Measurements from ENCODE around the gene CHAT.

The CHAT gene

DNA sequence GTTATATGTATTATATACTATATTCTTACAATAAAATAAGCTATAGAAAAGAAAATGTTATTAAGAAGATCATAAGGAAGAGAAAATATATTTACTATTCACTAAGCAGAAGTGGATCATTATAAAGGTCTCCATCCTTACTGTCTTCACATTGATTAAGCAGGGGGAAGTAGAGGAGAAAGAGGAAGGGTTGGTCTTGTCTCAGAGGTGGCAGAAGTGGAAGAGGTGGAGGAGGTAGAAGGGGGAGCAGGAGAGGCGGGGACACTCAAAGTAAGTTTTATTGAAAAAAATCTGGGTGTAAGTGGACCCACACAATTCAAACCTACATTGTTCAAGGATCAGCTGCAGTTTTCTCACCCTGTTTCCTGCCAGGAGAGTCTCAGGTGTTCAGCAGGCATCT is 46.0 kb upstream of the CHAT start:
- no peak for ATAC-seq

DNA sequence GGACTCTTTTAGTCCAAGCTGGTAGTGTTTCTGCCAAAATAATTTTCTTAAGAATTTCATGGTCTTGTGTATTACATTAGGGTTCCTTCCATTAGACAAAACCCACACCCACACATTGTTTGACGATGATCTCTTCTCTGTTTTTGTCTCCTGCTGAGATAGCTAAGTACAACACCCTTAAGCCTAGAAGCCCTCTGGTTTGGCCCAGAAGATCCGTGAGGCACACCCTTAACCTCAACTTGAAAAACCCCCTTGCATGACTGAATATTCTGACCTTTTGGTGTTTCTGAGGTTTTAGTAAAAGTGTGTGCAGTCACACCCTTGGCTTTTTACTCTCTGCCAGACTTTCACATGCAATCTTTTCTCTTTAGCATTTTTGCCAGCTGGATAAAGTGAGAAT is 45.6 kb upstream of the CHAT start:
- TF ChIP-seq TCF4 (CRISPR knock-in tag; IDR thresholded peaks at IDR 0.05; ENCODE audit: borderline replicate concordance) = no peak
- no peak for TF ChIP-seq RARB (CRISPR knock-in tag; IDR thresholded peaks at IDR 0.05)
- TF ChIP-seq, protein P1, sequence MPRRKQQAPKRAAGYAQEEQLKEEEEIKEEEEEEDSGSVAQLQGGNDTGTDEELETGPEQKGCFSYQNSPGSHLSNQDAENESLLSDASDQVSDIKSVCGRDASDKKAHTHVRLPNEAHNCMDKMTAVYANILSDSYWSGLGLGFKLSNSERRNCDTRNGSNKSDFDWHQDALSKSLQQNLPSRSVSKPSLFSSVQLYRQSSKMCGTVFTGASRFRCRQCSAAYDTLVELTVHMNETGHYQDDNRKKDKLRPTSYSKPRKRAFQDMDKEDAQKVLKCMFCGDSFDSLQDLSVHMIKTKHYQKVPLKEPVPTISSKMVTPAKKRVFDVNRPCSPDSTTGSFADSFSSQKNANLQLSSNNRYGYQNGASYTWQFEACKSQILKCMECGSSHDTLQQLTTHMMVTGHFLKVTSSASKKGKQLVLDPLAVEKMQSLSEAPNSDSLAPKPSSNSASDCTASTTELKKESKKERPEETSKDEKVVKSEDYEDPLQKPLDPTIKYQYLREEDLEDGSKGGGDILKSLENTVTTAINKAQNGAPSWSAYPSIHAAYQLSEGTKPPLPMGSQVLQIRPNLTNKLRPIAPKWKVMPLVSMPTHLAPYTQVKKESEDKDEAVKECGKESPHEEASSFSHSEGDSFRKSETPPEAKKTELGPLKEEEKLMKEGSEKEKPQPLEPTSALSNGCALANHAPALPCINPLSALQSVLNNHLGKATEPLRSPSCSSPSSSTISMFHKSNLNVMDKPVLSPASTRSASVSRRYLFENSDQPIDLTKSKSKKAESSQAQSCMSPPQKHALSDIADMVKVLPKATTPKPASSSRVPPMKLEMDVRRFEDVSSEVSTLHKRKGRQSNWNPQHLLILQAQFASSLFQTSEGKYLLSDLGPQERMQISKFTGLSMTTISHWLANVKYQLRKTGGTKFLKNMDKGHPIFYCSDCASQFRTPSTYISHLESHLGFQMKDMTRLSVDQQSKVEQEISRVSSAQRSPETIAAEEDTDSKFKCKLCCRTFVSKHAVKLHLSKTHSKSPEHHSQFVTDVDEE (CRISPR knock-in tag; IDR thresholded peaks at IDR 0.05) = no peak
- TF ChIP-seq OSR1 (CRISPR knock-in tag; IDR thresholded peaks at IDR 0.05) = no peak
- TF ChIP-seq, protein P2, sequence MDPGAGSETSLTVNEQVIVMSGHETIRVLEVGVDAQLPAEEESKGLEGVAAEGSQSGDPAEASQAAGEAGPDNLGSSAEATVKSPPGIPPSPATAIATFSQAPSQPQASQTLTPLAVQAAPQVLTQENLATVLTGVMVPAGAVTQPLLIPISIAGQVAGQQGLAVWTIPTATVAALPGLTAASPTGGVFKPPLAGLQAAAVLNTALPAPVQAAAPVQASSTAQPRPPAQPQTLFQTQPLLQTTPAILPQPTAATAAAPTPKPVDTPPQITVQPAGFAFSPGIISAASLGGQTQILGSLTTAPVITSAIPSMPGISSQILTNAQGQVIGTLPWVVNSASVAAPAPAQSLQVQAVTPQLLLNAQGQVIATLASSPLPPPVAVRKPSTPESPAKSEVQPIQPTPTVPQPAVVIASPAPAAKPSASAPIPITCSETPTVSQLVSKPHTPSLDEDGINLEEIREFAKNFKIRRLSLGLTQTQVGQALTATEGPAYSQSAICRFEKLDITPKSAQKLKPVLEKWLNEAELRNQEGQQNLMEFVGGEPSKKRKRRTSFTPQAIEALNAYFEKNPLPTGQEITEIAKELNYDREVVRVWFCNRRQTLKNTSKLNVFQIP (CRISPR knock-in tag; IDR thresholded peaks at IDR 0.05; ENCODE audit: borderline replicate concordance, low read depth) = no peak
- no peak for TF ChIP-seq BACH2 (CRISPR knock-in tag; IDR thresholded peaks at IDR 0.05; ENCODE audit: borderline replicate concordance)
- TF ChIP-seq ISL1 (CRISPR knock-in tag; IDR thresholded peaks at IDR 0.05) = no peak
- TF ChIP-seq, protein P3, sequence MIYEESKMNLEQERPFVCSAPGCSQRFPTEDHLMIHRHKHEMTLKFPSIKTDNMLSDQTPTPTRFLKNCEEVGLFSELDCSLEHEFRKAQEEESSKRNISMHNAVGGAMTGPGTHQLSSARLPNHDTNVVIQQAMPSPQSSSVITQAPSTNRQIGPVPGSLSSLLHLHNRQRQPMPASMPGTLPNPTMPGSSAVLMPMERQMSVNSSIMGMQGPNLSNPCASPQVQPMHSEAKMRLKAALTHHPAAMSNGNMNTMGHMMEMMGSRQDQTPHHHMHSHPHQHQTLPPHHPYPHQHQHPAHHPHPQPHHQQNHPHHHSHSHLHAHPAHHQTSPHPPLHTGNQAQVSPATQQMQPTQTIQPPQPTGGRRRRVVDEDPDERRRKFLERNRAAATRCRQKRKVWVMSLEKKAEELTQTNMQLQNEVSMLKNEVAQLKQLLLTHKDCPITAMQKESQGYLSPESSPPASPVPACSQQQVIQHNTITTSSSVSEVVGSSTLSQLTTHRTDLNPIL (CRISPR knock-in tag; IDR thresholded peaks at IDR 0.05; ENCODE audit: low read depth) = no peak
- no peak for TF ChIP-seq ARNTL (CRISPR knock-in tag; IDR thresholded peaks at IDR 0.05; ENCODE audit: borderline replicate concordance, low read depth)
- TF ChIP-seq ZNF565 (CRISPR knock-in tag; conservative IDR thresholded peaks at IDR 0.05; ENCODE audit: low read depth) = no peak
- no peak for TF ChIP-seq ZFP3 (CRISPR knock-in tag; IDR thresholded peaks at IDR 0.05)
- no peak for TF ChIP-seq CSDC2 (CRISPR knock-in tag; IDR thresholded peaks at IDR 0.05)
- ATAC-seq = no peak

More for the DNA sequence above, 46.0 kb upstream of the CHAT start:
- no peak for TF ChIP-seq OSR1 (CRISPR knock-in tag; IDR thresholded peaks at IDR 0.05)
- TF ChIP-seq ESRRG (CRISPR knock-in tag; IDR thresholded peaks at IDR 0.05) = no peak
- TF ChIP-seq, protein P4, sequence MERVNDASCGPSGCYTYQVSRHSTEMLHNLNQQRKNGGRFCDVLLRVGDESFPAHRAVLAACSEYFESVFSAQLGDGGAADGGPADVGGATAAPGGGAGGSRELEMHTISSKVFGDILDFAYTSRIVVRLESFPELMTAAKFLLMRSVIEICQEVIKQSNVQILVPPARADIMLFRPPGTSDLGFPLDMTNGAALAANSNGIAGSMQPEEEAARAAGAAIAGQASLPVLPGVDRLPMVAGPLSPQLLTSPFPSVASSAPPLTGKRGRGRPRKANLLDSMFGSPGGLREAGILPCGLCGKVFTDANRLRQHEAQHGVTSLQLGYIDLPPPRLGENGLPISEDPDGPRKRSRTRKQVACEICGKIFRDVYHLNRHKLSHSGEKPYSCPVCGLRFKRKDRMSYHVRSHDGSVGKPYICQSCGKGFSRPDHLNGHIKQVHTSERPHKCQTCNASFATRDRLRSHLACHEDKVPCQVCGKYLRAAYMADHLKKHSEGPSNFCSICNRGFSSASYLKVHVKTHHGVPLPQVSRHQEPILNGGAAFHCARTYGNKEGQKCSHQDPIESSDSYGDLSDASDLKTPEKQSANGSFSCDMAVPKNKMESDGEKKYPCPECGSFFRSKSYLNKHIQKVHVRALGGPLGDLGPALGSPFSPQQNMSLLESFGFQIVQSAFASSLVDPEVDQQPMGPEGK (CRISPR knock-in tag; IDR thresholded peaks at IDR 0.05; ENCODE audit: borderline replicate concordance) = no peak

DNA sequence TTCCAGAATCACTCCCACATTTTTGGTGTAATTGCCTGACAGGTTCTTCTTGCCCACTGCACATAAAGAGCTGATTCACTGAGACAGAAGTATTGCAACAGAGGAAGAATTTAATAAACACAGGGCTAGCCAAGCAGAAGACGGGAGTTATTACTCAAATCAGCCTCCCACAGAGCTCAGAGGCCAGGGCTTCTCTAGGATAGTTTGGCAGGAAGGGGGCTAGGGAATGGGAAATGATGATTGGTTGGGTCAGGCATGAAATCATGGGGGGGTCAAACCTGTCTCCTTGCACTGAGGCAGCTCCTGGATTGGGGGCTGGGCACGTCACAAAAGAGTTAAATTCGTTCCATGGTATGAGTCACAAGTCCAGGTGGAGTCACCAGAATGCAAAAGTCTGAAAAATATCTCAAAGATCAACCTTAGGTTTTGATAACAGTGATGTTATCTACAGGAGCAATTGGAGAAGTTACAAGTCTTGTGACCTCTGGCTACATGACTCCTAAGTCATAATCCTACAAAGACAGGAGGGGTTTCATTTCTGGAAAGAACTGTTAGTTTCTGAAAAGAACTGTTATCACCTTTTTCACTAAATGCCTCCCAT is 44.7 kb upstream of the CHAT start:
- no peak for TF ChIP-seq ESRRG (CRISPR knock-in tag; IDR thresholded peaks at IDR 0.05)
- TF ChIP-seq RARB (CRISPR knock-in tag; IDR thresholded peaks at IDR 0.05) = no peak
- TF ChIP-seq, protein P4 (CRISPR knock-in tag; IDR thresholded peaks at IDR 0.05; ENCODE audit: borderline replicate concordance) = no peak
- no peak for TF ChIP-seq PPARA (CRISPR knock-in tag; IDR thresholded peaks at IDR 0.05; ENCODE audit: borderline replicate concordance)
- TF ChIP-seq, protein P5, sequence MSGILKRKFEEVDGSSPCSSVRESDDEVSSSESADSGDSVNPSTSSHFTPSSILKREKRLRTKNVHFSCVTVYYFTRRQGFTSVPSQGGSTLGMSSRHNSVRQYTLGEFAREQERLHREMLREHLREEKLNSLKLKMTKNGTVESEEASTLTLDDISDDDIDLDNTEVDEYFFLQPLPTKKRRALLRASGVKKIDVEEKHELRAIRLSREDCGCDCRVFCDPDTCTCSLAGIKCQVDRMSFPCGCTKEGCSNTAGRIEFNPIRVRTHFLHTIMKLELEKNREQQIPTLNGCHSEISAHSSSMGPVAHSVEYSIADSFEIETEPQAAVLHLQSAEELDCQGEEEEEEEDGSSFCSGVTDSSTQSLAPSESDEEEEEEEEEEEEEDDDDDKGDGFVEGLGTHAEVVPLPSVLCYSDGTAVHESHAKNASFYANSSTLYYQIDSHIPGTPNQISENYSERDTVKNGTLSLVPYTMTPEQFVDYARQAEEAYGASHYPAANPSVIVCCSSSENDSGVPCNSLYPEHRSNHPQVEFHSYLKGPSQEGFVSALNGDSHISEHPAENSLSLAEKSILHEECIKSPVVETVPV (CRISPR knock-in tag; IDR thresholded peaks at IDR 0.05) = no peak
- no peak for TF ChIP-seq ZC3H10 (CRISPR knock-in tag; IDR thresholded peaks at IDR 0.05)
- TF ChIP-seq TCF4 (CRISPR knock-in tag; IDR thresholded peaks at IDR 0.05; ENCODE audit: borderline replicate concordance) = no peak
- TF ChIP-seq, protein P2 (CRISPR knock-in tag; IDR thresholded peaks at IDR 0.05; ENCODE audit: borderline replicate concordance, low read depth) = no peak
- no peak for TF ChIP-seq BACH2 (CRISPR knock-in tag; IDR thresholded peaks at IDR 0.05; ENCODE audit: borderline replicate concordance)
- no peak for ATAC-seq

Data from SK-N-SH treated with all-trans-retinoic acid at 6 μM for 48 hours (cell line).